Stimulated activated CD8-positive, alpha-beta memory T cell treated with anti-CD3 and anti-CD28 coated beads, Interleukin-15, amount 100 ng/mL, for 4 hours (primary cell): Measurements from ENCODE around the gene TRPM3.
"Not testable (repeated sequence)": the region's sequence is repeated elsewhere in the genome, so short reads cannot be mapped to it uniquely, and the experiment has no call there.

ENCODE experiments used
- DNase-seq, 2 donors: peaks; one replicate each; pipeline ENCODE4 v3.0.0-alpha.2; 2020; ENCODE audit warnings: low read depth in 2 of 2

TRPM3 gene

GRCh38 chr9:70761139-70761670, 360.2 kb downstream of the TRPM3 start:
- no peak for DNase-seq

GRCh38 chr9:70760228-70760627, 361.2 kb downstream of the TRPM3 start:
- DNase-seq: no peak

- DNase-seq: no peak
Measured at GRCh38 chr9:70753311-70753710, 368.1 kb downstream of the TRPM3 start.

GRCh38 chr9:70749066-70749465, 372.4 kb downstream of the TRPM3 start:
- DNase-seq: no peak

- DNase-seq: no peak
Measured at GRCh38 chr9:70747261-70747718, 374.1 kb downstream of the TRPM3 start.

GRCh38 chr9:70746760-70747159, 374.7 kb downstream of the TRPM3 start:
- no peak for DNase-seq

- DNase-seq: no peak
Measured at GRCh38 chr9:70746316-70746715, 375.1 kb downstream of the TRPM3 start.

- DNase-seq: not testable (repeated sequence)
Measured at GRCh38 chr9:70724794-70725193, 396.6 kb downstream of the TRPM3 start.

- DNase-seq: not testable (repeated sequence)
Measured at GRCh38 chr9:70724025-70724424, 397.4 kb downstream of the TRPM3 start.

- not testable (repeated sequence) for DNase-seq
Measured at GRCh38 chr9:70706797-70707196, 414.6 kb downstream of the TRPM3 start.

- no peak for DNase-seq
Measured at GRCh38 chr9:70701163-70701562, 420.3 kb downstream of the TRPM3 start.

- DNase-seq: no peak
Measured at GRCh38 chr9:70696694-70697335, 424.6 kb downstream of the TRPM3 start.

GRCh38 chr9:70694758-70695157, 426.7 kb downstream of the TRPM3 start:
- no peak for DNase-seq

- DNase-seq: no peak
Measured at GRCh38 chr9:70693186-70693585, 428.2 kb downstream of the TRPM3 start.

- DNase-seq: no peak
Measured at GRCh38 chr9:70692431-70692830, 429.0 kb downstream of the TRPM3 start.

- no peak for DNase-seq
Measured at GRCh38 chr9:70688704-70689103, 432.7 kb downstream of the TRPM3 start.

GRCh38 chr9:70683841-70684240, 437.6 kb downstream of the TRPM3 start:
- DNase-seq: no peak

GRCh38 chr9:70682298-70682697, 439.1 kb downstream of the TRPM3 start:
- DNase-seq: no peak

- no peak for DNase-seq
Measured at GRCh38 chr9:70679845-70680244, 441.6 kb downstream of the TRPM3 start.

- no peak for DNase-seq
Measured at GRCh38 chr9:70678153-70678552, 443.3 kb downstream of the TRPM3 start.

GRCh38 chr9:70677055-70677735, 444.2 kb downstream of the TRPM3 start:
- no peak for DNase-seq

- no peak for DNase-seq
Measured at GRCh38 chr9:70675868-70676370, 445.5 kb downstream of the TRPM3 start.

- DNase-seq: no peak
Measured at GRCh38 chr9:70673844-70674243, 447.6 kb downstream of the TRPM3 start.
